CD14-positive monocyte (primary cell): ENCODE results near the gene TOMM40. TPM values are rescaled to one million over a fixed set of nuclear protein-coding genes. Genes with fewer than 3 reads are reported as not detected.

Experiments
- DNase-seq, 3 donors: peaks; one replicate each; pipeline ENCODE4 v3.0.0-alpha.2; 2011 to 2022
- H2AFZ ChIP-seq: 2 replicates; pipeline ENCODE4 v1.6.0; 2012; ENCODE audit warnings: mild to moderate bottlenecking, low read depth, low read length, inconsistent platforms; ENCODE audit not compliant: insufficient read depth, poor library complexity, severe bottlenecking
- H3K27ac ChIP-seq, 2 donors: 1 replicate in 1 of 2; 2 replicates in 1 of 2; pipeline ENCODE4 v1.5.1; 2012 to 2013; ENCODE audit warnings: low read length in 2 of 2, control low read depth in 1 of 2, inconsistent platforms in 1 of 2, low read depth in 1 of 2, mild to moderate bottlenecking in 1 of 2
- H3K27me3 ChIP-seq, 2 donors: one replicate each; pipeline versions ENCODE4 v1.6.0 to v1.6.1; 2011 to 2013; ENCODE audit warnings: low read length in 2 of 2; ENCODE audit not compliant: control insufficient read depth in 2 of 2, insufficient read depth in 2 of 2
- H3K36me3 ChIP-seq, 2 donors: replicated peaks in 1 of 2; 1 replicate in 1 of 2; 2 replicates in 1 of 2; pipeline versions ENCODE4 v1.5.1 to v1.6.1; 2012 to 2013; ENCODE audit warnings: low read length in 2 of 2, control low read depth in 1 of 2, inconsistent platforms in 1 of 2, mild to moderate bottlenecking in 1 of 2; ENCODE audit not compliant: insufficient read depth in 2 of 2, control insufficient read depth in 1 of 2
- H3K4me1 ChIP-seq, 2 donors: 1 replicate in 1 of 2; 2 replicates in 1 of 2; pipeline versions ENCODE4 v1.5.1 to v1.6.1; 2012 to 2013; ENCODE audit warnings: low read length in 2 of 2, control low read depth in 1 of 2, inconsistent platforms in 1 of 2, mild to moderate bottlenecking in 1 of 2, moderate library complexity in 1 of 2; ENCODE audit not compliant: insufficient read depth in 2 of 2, control insufficient read depth in 1 of 2
- H3K4me2 ChIP-seq: replicated peaks from 2 replicates; pipeline ENCODE3; 2012; ENCODE audit warnings: low read length, moderate library complexity, mild to moderate bottlenecking; ENCODE audit not compliant: poor library complexity, severe bottlenecking; ENCODE audit errors: extremely low read depth
- H3K4me3 ChIP-seq, 3 experiments: fragments of 200-600 bp in 1 of 3; sonication (generic) in 1 of 3; replicated peaks in 1 of 3; 1 replicate in 2 of 3; 2 replicates in 1 of 3; pipeline ENCODE4 v1.5.1; 2011 to 2013; ENCODE audit warnings: low read length in 3 of 3, mild to moderate bottlenecking in 3 of 3, control low read depth in 2 of 3, low read depth in 2 of 3, inconsistent platforms in 1 of 3, moderate library complexity in 1 of 3
- H3K79me2 ChIP-seq: 2 replicates; pipeline ENCODE4 v1.6.0; 2012; ENCODE audit warnings: mild to moderate bottlenecking, control low read depth, inconsistent platforms, low read length, moderate library complexity; ENCODE audit not compliant: insufficient read depth
- H3K9ac ChIP-seq: 2 replicates; pipeline ENCODE4 v1.6.0; 2017; ENCODE audit warnings: low read length, mild to moderate bottlenecking; ENCODE audit not compliant: insufficient read depth, poor library complexity, severe bottlenecking
- H3K9me3 ChIP-seq, 2 donors: replicated peaks in 1 of 2; 1 replicate in 1 of 2; 2 replicates in 1 of 2; pipeline versions ENCODE4 v1.5.1 to v1.6.1; 2012 to 2013; ENCODE audit warnings: low read length in 2 of 2, control low read depth in 1 of 2; ENCODE audit not compliant: control insufficient read depth in 1 of 2, insufficient read depth in 1 of 2
- H4K20me1 ChIP-seq: 2 replicates; pipeline ENCODE4 v1.6.0; 2012; ENCODE audit warnings: mild to moderate bottlenecking, low read length, control low read depth, moderate library complexity; ENCODE audit not compliant: insufficient read depth
- H3K27ac Mint-ChIP-seq, 7 donors: one replicate each; pipeline ENCODE4 v1.8.0; 2020; ENCODE audit warnings: mild to moderate bottlenecking in 7 of 7, mixed read lengths in 7 of 7, moderate library complexity in 6 of 7, inconsistent platforms in 2 of 7
- H3K27me3 Mint-ChIP-seq, 3 donors: one replicate each; pipeline ENCODE4 v1.8.0; 2021 to 2022; ENCODE audit warnings: low read depth in 3 of 3, mild to moderate bottlenecking in 3 of 3, mixed read lengths in 3 of 3, moderate library complexity in 3 of 3, inconsistent platforms in 1 of 3
- H3K36me3 Mint-ChIP-seq, 2 donors: one replicate each; pipeline ENCODE4 v1.8.0; 2020; ENCODE audit warnings: mixed read lengths in 2 of 2, inconsistent platforms in 1 of 2, mild to moderate bottlenecking in 1 of 2
- H3K4me1 Mint-ChIP-seq: one replicate; pipeline ENCODE4 v1.8.0; 2020; ENCODE audit warnings: mild to moderate bottlenecking, mixed read lengths
- H3K4me3 Mint-ChIP-seq, 2 donors: one replicate each; pipeline ENCODE4 v1.8.0; 2020; ENCODE audit warnings: mild to moderate bottlenecking in 2 of 2, mixed read lengths in 2 of 2, moderate library complexity in 1 of 2
- H3K9me3 Mint-ChIP-seq, 7 donors: one replicate each; pipeline ENCODE4 v1.8.0; 2020 to 2022; ENCODE audit warnings: mixed read lengths in 7 of 7, mild to moderate bottlenecking in 6 of 7, moderate library complexity in 6 of 7, inconsistent platforms in 2 of 7
- CTCF ChIP-seq: fragments of 200-600 bp; IDR thresholded peaks from one replicate; pipeline ENCODE4 v1.8.0; 2022; ENCODE audit warnings: antibody characterized with exemption, mild to moderate bottlenecking
- WGBS: methylation state at CpG from one replicate; pipeline ENCODE4 v1.1.5; 2013; ENCODE audit warnings: missing lambda C conversion rate; ENCODE audit not compliant: insufficient coverage; 5-methylcytosine and 5-hydroxymethylcytosine counted together
- intact Hi-C, 2 donors: fragments of 100-400 bp; cut with micrococcal nuclease; formaldehyde crosslinking; loops; one replicate each; pipeline versions ENCODE4 v1.15.0 to v1.15.1; 2023
- polyA plus RNA-seq, 3 donors: library from polyadenylated mRNA; depleted of rRNA in 1 of 3; unstranded in 2 of 3; stranded (reverse) in 1 of 3; fragments of 300-500 nt in 2 of 3; fragments of >200 nt in 1 of 3; fragmentation: Illumina TruSeq in 2 of 3; gene quantifications; 1 replicate in 2 of 3; 2 replicates in 1 of 3; pipeline ENCODE4 v1.2.3, GENCODE V29; 2012 to 2021

TOMM40 gene
- polyA plus RNA-seq, 3 donors: 15.0 to 25.4 (median 16.4) TPM

GRCh38 chr19:44889830-44890365, 1.2 kb upstream of the TOMM40 start:
- Histone ChIP-seq H3K4me3 (peak overlapping the region; percentile 61 to 78 (median 68)), H4K20me1 (peaks cover 11% of the 10 kb centered on the region), H2AFZ (peak overlapping the region; percentile 69), H3K4me1 (peaks cover 20 to 25% of the 10 kb centered on the region in 2 donors), H3K9me3 (no peaks in the 10 kb centered on the region), H3K27ac (peak overlapping the region; percentile 97 to 99), H3K79me2 (peaks cover 22% of the 10 kb centered on the region), H3K27me3 (no peaks in the 10 kb centered on the region), H3K9ac (peak overlapping the region; percentile 87), H3K4me2 (peak overlapping the region; percentile 77), H3K36me3 (peaks cover 21 to 23% of the 10 kb centered on the region in 2 donors)
- peak overlapping the region; percentile 90 to 98 (median 96) for H3K27ac Mint-ChIP-seq
- no peak for TF ChIP-seq CTCF
- peaks cover 23% of the 10 kb centered on the region for H3K4me1 Mint-ChIP-seq
- peaks cover 23 to 42% of the 10 kb centered on the region in 2 donors for H3K36me3 Mint-ChIP-seq
- H3K4me3 Mint-ChIP-seq: peak overlapping the region; percentile 83 to 95
- peaks cover 0 to 2% (median 1%) of the 10 kb centered on the region in 3 donors for H3K27me3 Mint-ChIP-seq
- no peak for DNase-seq
- H3K9me3 Mint-ChIP-seq: peaks cover 0 to 2% (median 0%) of the 10 kb centered on the region in 7 donors
- intact Hi-C loops: loop anchor here in 1 of 2 donors (1.0 to 2.0 kb wide), 2 partner anchors 43 to 64 kb away; partner anchors contain the start of gene NECTIN2
- 41% methylated on average over 11 of the region's 17 CpGs for WGBS

- WGBS: under 1% methylated on average over 40 of the region's 40 CpGs
- peaks cover 0 to 2% (median 0%) of the 10 kb centered on the region in 7 donors for H3K9me3 Mint-ChIP-seq
These were observed 563 bp upstream of the TOMM40 start for GRCh38 chr19:44890366-44891015.

More at GRCh38 chr19:44890366-44891015, 563 bp upstream of the TOMM40 start:
- peak overlapping the region; percentile 97 to 99 for H3K27ac ChIP-seq
- peak; percentile 96 to 100 (median 100) for DNase-seq
- intact Hi-C loops: loop anchor here in 1 of 2 donors (1.0 to 2.0 kb wide), 2 partner anchors 44 to 64 kb away; partner anchors contain the start of gene NECTIN2
- no peak for TF ChIP-seq CTCF
- peaks cover 27 to 29% of the 10 kb centered on the region in 2 donors for H3K36me3 ChIP-seq
- H3K27me3 ChIP-seq: no peaks in the 10 kb centered on the region
- peak overlapping the region; percentile 87 for H3K9ac ChIP-seq
- H2AFZ ChIP-seq: peak overlapping the region; percentile 69
- peaks cover 14% of the 10 kb centered on the region for H4K20me1 ChIP-seq
- Mint-ChIP-seq H3K27me3 (peaks cover 0 to 2% (median 1%) of the 10 kb centered on the region in 3 donors), H3K27ac (peak overlapping the region; percentile 90 to 98 (median 96)), H3K36me3 (peaks cover 29 to 47% of the 10 kb centered on the region in 2 donors), H3K4me1 (peaks cover 23% of the 10 kb centered on the region), H3K4me3 (peak overlapping the region; percentile 83 to 95)
- H3K9me3 ChIP-seq: no peaks in the 10 kb centered on the region
- peaks cover 22% of the 10 kb centered on the region for H3K79me2 ChIP-seq
- peaks cover 20 to 25% of the 10 kb centered on the region in 2 donors for H3K4me1 ChIP-seq
- peak overlapping the region; percentile 61 to 78 (median 68) for H3K4me3 ChIP-seq
- H3K4me2 ChIP-seq: peak overlapping the region; percentile 77
